Psoas muscle (tissue), 8 donors: Measurements from ENCODE around the gene IFT27. TPM values are rescaled to one million over a fixed set of nuclear protein-coding genes. Genes with fewer than 3 reads are reported as not detected.

Source experiments
- ATAC-seq, 4 donors: fragments of 200-7000 bp; cut with Tn5 transposase; one replicate each; pipeline ENCODE4 v1.9.1; 2020; ENCODE audit warnings: moderate library complexity in 3 of 4, mild to moderate bottlenecking in 2 of 4
- DNase-seq, 2 donors: peaks; one replicate each; pipeline ENCODE4 v3.0.0-alpha.2; 2020
- H3K27ac ChIP-seq: fragments of 200-600 bp; one replicate; pipeline ENCODE4 v1.8.0; 2022
- H3K27me3 ChIP-seq, 3 donors: fragments of 200-600 bp in 1 of 3; one replicate each; pipeline versions ENCODE4 v1.6.1 to v1.8.0; 2013 to 2022; ENCODE audit warnings: low read length in 2 of 3, mild to moderate bottlenecking in 2 of 3, moderate library complexity in 1 of 3; ENCODE audit not compliant: insufficient read depth in 3 of 3
- H3K36me3 ChIP-seq, 2 donors: fragments of 200-600 bp in 1 of 2; one replicate each; pipeline versions ENCODE4 v1.6.1 to v1.8.0; 2013 to 2022; ENCODE audit warnings: low read depth in 1 of 2, mild to moderate bottlenecking in 1 of 2, moderate library complexity in 1 of 2; ENCODE audit not compliant: insufficient read depth in 1 of 2
- H3K4me1 ChIP-seq: fragments of 200-600 bp; one replicate; pipeline ENCODE4 v1.8.0; 2022
- H3K4me3 ChIP-seq: fragments of 200-600 bp; one replicate; pipeline ENCODE4 v1.8.0; 2022; ENCODE audit warnings: mild to moderate bottlenecking
- H3K9me3 ChIP-seq: fragments of 200-600 bp; one replicate; pipeline ENCODE4 v1.8.0; 2022
- CTCF ChIP-seq: fragments of 200-600 bp; IDR thresholded peaks from one replicate; pipeline ENCODE4 v1.8.0; 2022; ENCODE audit warnings: antibody characterized with exemption
- WGBS, 3 donors: extraction: QIAGEN DNeasy Blood & Tissue Kit; methylation state at CpG; one replicate each; pipeline versions ENCODE4 v1.1.6 to v1.1.7; 2013; 5-methylcytosine and 5-hydroxymethylcytosine counted together
- intact Hi-C, 2 donors: fragments of 100-400 bp; cut with DNase I; formaldehyde crosslinking; loops; one replicate each; pipeline versions ENCODE4 v1.11.0 to v1.14.2; 2022
- polyA plus RNA-seq, 3 donors: library from polyadenylated mRNA; stranded (reverse); fragments of 200-250 nt; gene quantifications; one replicate each; pipeline ENCODE4 v1.2.3, GENCODE V29; 2013
- total RNA-seq, 4 donors: library from RNA; stranded (reverse); fragmentation: NEBNext Ultra II Directional in 2 of 4; extraction: Animal tissue kit (Norgen Biotek cat#: 25700) in 2 of 4; gene quantifications; one replicate each; pipeline versions ENCODE4 v1.2.1 to v1.2.4, GENCODE V29; 2021 to 2023
- donor health status: healthy with polysubstance abuse.
- donor health status: DM: no; HTN: no; CAD: no; lungs with moderate emphysema.
- donor health status: Bipolar disorder and iron deficiency.
- donor health status: healthy.
- donor health status: DM: yes; HTN: yes; CAD: no.
- donor health status: DM: no; HTN: no; CAD: no.
- donor health status: DM: no; HTN: no; CAD: no.
- donor health status: DM: yes; HTN: yes; CAD: no.

IFT27 gene
- total and polyA plus RNA-seq, 7 donors, result 5.6 to 16.7 (median 7.4) TPM

- TF ChIP-seq CTCF, result no peak
- Histone ChIP-seq H3K27ac (no peak overlapping the region), H3K27me3 (peaks cover 0 to 60% (median 7%) of the 10 kb centered on the region in 3 donors), H3K36me3 (no peaks in the 10 kb centered on the region), H3K4me3 (no peak overlapping the region), H3K4me1 (no peaks in the 10 kb centered on the region), H3K9me3 (no peaks in the 10 kb centered on the region)
- 71 to 88% (median 73%) methylated on average over 8 of the region's 8 CpGs for WGBS, 3 donors
- intact Hi-C loops, result no loop called here
- ATAC-seq (no peak), DNase-seq (no peak)
Measured at GRCh38 chr22:36727927-36728488, 47.9 kb downstream of the IFT27 start.

- ATAC-seq, result no peak
- Histone ChIP-seq H3K36me3 (no peaks in the 10 kb centered on the region), H3K9me3 (no peaks in the 10 kb centered on the region), H3K27me3 (peaks cover 0 to 61% (median 7%) of the 10 kb centered on the region in 3 donors), H3K4me3 (no peak overlapping the region), H3K4me1 (no peaks in the 10 kb centered on the region), H3K27ac (no peak overlapping the region)
- no peak for TF ChIP-seq CTCF
- no peak for DNase-seq
- intact Hi-C loops, result no loop called here
- 75 to 79% (median 77%) methylated on average over 7 of the region's 7 CpGs for WGBS, 3 donors
Measured at GRCh38 chr22:36727110-36727509, 48.8 kb downstream of the IFT27 start.

- ATAC-seq, result no peak
- TF ChIP-seq CTCF, result no peak
- H3K4me3 ChIP-seq, result no peak overlapping the region
- no peaks in the 10 kb centered on the region for H3K4me1 ChIP-seq
- DNase-seq, result no peak
- H3K27ac ChIP-seq, result no peak overlapping the region
- intact Hi-C loops, result no loop called here
- H3K27me3 ChIP-seq, result peaks cover 0 to 60% (median 7%) of the 10 kb centered on the region in 3 donors
- no peaks in the 10 kb centered on the region for H3K36me3 ChIP-seq
- 57 to 66% (median 60%) methylated on average over 9 of the region's 9 CpGs for WGBS, 3 donors
- H3K9me3 ChIP-seq, result no peaks in the 10 kb centered on the region
Measured at GRCh38 chr22:36726007-36726380, 49.9 kb downstream of the IFT27 start.

- intact Hi-C loops, result no loop called here
- no peaks in the 10 kb centered on the region for H3K4me1 ChIP-seq
- H3K27me3 ChIP-seq, result peaks cover 0 to 59% (median 7%) of the 10 kb centered on the region in 3 donors
- 57 to 62% (median 61%) methylated on average over 24 of the region's 24 CpGs for WGBS, 3 donors
- no peaks in the 10 kb centered on the region for H3K36me3 ChIP-seq
- no peak for TF ChIP-seq CTCF
- no peak overlapping the region for H3K27ac ChIP-seq
- H3K9me3 ChIP-seq, result no peaks in the 10 kb centered on the region
- ATAC-seq (no peak), DNase-seq (no peak)
- H3K4me3 ChIP-seq, result no peak overlapping the region
Measured at GRCh38 chr22:36725366-36726006, 50.4 kb downstream of the IFT27 start.
